Suprapubic skin (tissue), 4 donors: ENCODE results near the gene FAM187B. TPM values are rescaled to one million over a fixed set of nuclear protein-coding genes. Genes with fewer than 3 reads are reported as not detected.
A peak's percentile ranks its signal among the peaks of the same experiment; 100 is the strongest.

ENCODE experiments used
- DNase-seq, 2 donors: peaks; one replicate each; pipeline ENCODE4 v3.0.0-alpha.2; 2019; ENCODE audit warnings: low spot score in 2 of 2
- H3K27ac ChIP-seq: fragments of 200-600 bp; sonication (generic); one replicate; pipeline ENCODE4 v1.5.1; 2019
- H3K27me3 ChIP-seq: fragments of 200-600 bp; sonication (generic); one replicate; pipeline ENCODE4 v1.5.1; 2019
- H3K36me3 ChIP-seq: fragments of 200-600 bp; sonication (generic); one replicate; pipeline ENCODE4 v1.5.1; 2019
- H3K4me1 ChIP-seq: fragments of 200-600 bp; sonication (generic); one replicate; pipeline ENCODE4 v1.5.1; 2019
- H3K4me3 ChIP-seq: fragments of 200-600 bp; sonication (generic); one replicate; pipeline ENCODE4 v1.5.1; 2019; ENCODE audit warnings: mild to moderate bottlenecking
- H3K9me3 ChIP-seq: fragments of 200-600 bp; sonication (generic); one replicate; pipeline ENCODE4 v1.5.1; 2019
- EP300 ChIP-seq: sonication (generic); formaldehyde crosslinking; IDR thresholded peaks from one replicate; pipeline ENCODE4 v1.6.1; 2017; ENCODE audit warnings: antibody characterized with exemption
- POLR2A ChIP-seq, 2 donors: fragments of 450-650 bp; IDR thresholded peaks; one replicate each; pipeline ENCODE4 v1.6.1; 2017; ENCODE audit warnings: antibody characterized with exemption in 2 of 2, mild to moderate bottlenecking in 2 of 2, moderate library complexity in 2 of 2
- POLR2AphosphoS5 ChIP-seq, 3 donors: sonication (generic); formaldehyde crosslinking; IDR thresholded peaks; one replicate each; pipeline ENCODE4 v1.6.1; 2017; ENCODE audit warnings: antibody characterized with exemption in 3 of 3
- WGBS: methylation state at CpG from one replicate; pipeline ENCODE4 v1.1.5; 2018; 5-methylcytosine and 5-hydroxymethylcytosine counted together
- total RNA-seq, 4 donors: library from RNA; depleted of rRNA; stranded (reverse); fragments of >200 nt; gene quantifications; one replicate each; pipeline ENCODE4 v1.1.0, GENCODE V29; 2016
- TF ChIP-seq, protein P1 (sequence below), 2 donors: fragments of 200-600 bp in 1 of 2; fragments of 450-650 bp in 1 of 2; sonication (generic) in 1 of 2; IDR thresholded peaks; one replicate each; pipeline ENCODE4 v1.5.1; 2016 to 2019; ENCODE audit warnings: antibody characterized with exemption in 2 of 2, mild to moderate bottlenecking in 1 of 2, moderate library complexity in 1 of 2

The FAM187B gene
- not detected for total RNA-seq

DNA sequence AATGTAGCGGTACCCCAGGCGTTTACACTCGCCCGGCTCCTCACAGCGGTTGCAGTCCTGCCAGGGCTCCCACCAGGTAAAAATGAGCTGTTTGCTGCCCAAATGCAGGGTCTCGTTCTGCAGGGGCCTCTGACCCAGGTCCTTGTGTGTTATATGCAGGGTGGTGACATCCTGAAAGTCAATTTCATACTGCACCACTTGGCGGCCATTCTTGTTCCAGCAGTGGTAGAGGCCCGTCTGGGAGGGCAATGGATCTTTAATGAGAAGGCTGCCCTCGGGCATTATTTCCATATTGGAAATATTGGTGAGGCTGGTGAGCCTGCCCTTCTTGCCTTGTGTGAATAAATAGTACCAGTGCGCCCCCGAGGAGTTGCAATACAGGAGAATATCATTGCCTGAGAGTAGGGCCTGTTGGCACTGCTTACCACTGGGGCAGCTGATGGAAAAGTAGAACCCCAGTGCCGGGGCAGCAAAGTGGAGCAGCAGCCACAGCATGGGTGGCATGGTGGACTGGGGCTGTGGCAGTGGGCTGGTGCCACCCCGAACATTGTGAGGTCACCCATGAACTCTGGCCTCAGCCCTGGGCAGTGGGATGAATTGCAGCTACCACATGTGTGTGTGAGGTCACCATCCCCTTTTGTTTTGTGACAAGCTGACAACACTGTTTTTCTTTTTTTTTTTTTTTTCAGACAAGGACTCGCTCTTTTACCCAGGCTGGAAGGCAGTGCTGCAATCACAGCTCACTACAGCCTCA, at the start of gene FAM187B:
Gene FAM187B (minus strand): TSS at position 563 of the 754 bp plus-strand sequence. CDS start 59 bp downstream, at position 504.
- H3K4me3 ChIP-seq = no peak within 1 kb of the TSS
- H3K4me1 ChIP-seq = peaks cover 28% of the 10 kb centered on the region
- H3K27me3 ChIP-seq = no peaks in the 10 kb centered on the region
- H3K27ac ChIP-seq = no peak within 1 kb of the TSS
- H3K9me3 ChIP-seq = no peaks in the 10 kb centered on the region
- TF ChIP-seq POLR2A (IDR thresholded peaks at IDR 0.05) (no peak), EP300 (no peak), POLR2AphosphoS5 (IDR thresholded peaks at IDR 0.05) (no peak)
- TF ChIP-seq, protein P1, sequence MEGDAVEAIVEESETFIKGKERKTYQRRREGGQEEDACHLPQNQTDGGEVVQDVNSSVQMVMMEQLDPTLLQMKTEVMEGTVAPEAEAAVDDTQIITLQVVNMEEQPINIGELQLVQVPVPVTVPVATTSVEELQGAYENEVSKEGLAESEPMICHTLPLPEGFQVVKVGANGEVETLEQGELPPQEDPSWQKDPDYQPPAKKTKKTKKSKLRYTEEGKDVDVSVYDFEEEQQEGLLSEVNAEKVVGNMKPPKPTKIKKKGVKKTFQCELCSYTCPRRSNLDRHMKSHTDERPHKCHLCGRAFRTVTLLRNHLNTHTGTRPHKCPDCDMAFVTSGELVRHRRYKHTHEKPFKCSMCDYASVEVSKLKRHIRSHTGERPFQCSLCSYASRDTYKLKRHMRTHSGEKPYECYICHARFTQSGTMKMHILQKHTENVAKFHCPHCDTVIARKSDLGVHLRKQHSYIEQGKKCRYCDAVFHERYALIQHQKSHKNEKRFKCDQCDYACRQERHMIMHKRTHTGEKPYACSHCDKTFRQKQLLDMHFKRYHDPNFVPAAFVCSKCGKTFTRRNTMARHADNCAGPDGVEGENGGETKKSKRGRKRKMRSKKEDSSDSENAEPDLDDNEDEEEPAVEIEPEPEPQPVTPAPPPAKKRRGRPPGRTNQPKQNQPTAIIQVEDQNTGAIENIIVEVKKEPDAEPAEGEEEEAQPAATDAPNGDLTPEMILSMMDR (IDR thresholded peaks at IDR 0.05) = no peak
- H3K36me3 ChIP-seq = no peaks in the 10 kb centered on the region
- WGBS = 90% methylated on average over 13 of the region's 14 CpGs
- peak in 1 of 2 donors; percentile 70 for DNase-seq

DNA sequence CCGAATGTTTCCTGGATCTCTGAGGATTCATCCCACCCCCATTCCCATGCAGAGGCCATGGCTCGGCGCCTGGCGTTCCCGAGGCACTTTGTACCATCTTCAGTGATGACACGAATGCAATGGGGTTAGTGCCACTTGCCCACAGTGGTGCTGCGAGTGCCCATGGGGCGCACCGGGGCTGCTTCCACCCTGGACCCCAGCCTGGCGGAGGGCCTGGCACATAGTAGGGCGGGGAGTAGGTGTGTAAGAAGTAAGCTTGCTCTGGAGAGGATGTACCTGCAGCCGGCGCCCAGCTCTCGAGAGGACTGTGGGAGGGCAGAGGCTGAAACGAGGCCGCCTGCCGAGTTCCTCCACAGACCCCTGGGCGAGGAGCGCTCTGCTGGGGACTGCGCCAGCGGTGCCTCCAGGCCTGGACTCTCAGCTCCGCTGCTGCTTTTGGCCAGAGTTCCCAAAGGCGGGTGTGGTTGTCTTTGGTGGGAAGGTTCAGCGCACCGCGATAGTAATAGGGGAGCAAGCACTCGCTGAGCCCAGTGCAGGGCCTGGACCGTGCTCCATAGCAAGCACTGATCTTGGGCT, 48.3 kb upstream of the FAM187B start:
- DNase-seq = no peak
- no peak overlapping the region for H3K27ac ChIP-seq
- H3K4me3 ChIP-seq = no peak overlapping the region
- TF ChIP-seq POLR2AphosphoS5 (IDR thresholded peaks at IDR 0.05) (no peak), EP300 (no peak), POLR2A (IDR thresholded peaks at IDR 0.05) (no peak)
- TF ChIP-seq, protein P1 (IDR thresholded peaks at IDR 0.05) = no peak
- H3K27me3 ChIP-seq = no peaks in the 10 kb centered on the region
- H3K4me1 ChIP-seq = peaks cover 27% of the 10 kb centered on the region
- H3K36me3 ChIP-seq = peaks cover 77% of the 10 kb centered on the region
- H3K9me3 ChIP-seq = no peaks in the 10 kb centered on the region
- 82% methylated on average over 21 of the region's 28 CpGs for WGBS

DNA sequence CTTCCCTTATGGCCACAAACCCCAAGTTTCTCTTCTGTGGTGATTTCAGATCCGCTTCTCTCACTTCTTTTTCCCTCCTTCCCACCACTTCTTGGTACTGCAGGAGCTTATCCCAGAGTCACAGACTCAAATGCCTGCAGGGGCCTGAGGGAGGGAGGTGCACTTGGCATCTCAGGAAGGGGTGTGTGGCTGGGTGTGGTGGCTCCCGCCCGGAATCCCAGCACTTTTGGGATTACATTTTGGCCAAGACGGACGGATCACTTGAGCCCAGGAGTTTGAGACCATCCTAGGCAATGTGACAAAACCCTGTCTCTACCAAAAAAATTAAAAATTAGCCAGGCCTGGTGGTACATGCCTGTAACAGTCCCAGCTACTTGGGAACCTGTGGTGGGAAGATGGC, 45.8 kb upstream of the FAM187B start:
- no peak overlapping the region for H3K27ac ChIP-seq
- no peaks in the 10 kb centered on the region for H3K27me3 ChIP-seq
- no peak for TF ChIP-seq POLR2A (IDR thresholded peaks at IDR 0.05)
- TF ChIP-seq, protein P1 (IDR thresholded peaks at IDR 0.05) = no peak
- no peak overlapping the region for H3K4me3 ChIP-seq
- H3K36me3 ChIP-seq = peaks cover 86% of the 10 kb centered on the region
- no peak for DNase-seq
- H3K9me3 ChIP-seq = no peaks in the 10 kb centered on the region
- peaks cover 24% of the 10 kb centered on the region for H3K4me1 ChIP-seq
- 40% methylated on average over 5 of the region's 5 CpGs for WGBS

DNA sequence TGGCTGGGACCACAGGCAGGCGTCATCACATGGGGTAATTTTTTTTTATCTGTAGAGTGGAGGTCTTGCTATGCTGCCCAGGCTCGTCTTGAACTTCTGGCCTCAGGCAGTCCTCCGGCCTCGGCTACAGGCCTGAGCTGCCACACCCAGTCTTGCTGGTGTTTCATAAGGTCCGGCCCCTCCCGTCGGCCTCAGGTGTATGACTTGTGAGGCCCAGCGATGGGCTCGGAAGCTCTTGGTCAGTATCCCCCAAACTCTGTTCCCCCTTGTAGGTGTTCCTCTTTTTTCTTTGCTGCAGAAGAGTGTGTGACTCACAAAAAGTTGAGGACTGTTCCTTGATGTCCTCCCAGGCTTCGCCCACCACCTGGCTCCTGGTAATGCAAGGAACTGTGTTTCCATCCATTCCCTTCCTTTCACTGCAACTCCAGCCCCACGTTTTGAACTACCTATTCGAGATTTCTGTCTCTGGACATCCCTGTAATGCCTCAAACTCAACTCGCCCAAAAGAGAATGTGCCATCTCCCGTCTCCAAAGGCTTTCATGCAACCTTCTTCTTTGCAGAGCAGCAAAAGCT, 45.2 kb upstream of the FAM187B start:
- Histone ChIP-seq H3K27ac (no peak overlapping the region), H3K4me3 (no peak overlapping the region), H3K9me3 (no peaks in the 10 kb centered on the region), H3K27me3 (no peaks in the 10 kb centered on the region), H3K4me1 (peaks cover 24% of the 10 kb centered on the region), H3K36me3 (peaks cover 80% of the 10 kb centered on the region)
- 70% methylated on average over 12 of the region's 14 CpGs for WGBS
- TF ChIP-seq EP300 = no peak
- TF ChIP-seq POLR2A (IDR thresholded peaks at IDR 0.05) = no peak
- TF ChIP-seq, protein P1 (IDR thresholded peaks at IDR 0.05) = no peak
- TF ChIP-seq POLR2AphosphoS5 (IDR thresholded peaks at IDR 0.05) = no peak
- no peak for DNase-seq

DNA sequence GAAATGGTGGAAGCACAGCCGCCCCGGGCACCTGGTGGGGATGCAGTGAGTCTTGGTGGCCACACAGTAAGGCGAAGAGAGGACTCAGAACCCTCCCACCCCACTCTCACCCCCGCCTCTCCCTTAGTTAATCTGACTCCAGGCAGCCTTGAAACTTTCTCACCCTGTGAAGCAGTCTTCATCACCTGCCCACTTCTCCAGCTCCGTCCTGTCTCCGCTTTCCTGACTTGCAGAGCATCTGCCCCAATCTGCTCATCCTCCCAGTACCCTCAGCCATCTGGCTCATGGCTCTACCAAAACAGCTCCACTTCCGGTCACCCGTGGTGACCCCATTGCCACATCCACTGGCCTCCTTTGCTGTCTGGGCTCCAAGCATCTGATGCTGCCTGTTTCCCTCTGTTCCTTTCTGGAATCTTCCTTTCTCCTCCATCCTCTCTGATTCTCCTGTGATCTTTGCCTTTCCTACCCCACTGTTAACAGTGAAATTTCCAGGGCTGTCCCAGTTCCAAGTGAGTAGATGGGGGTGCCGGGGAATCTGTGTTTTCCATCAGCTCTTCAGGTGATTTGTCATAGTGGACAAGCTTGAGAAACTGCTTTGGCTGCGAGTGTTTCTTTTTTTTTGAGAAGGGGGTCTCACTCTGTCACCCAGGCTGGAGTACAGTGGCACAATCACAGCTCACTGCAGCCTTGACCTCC, 44.6 kb upstream of the FAM187B start:
- Histone ChIP-seq H3K36me3 (peaks cover 74% of the 10 kb centered on the region), H3K27ac (no peak overlapping the region), H3K4me3 (no peak overlapping the region), H3K4me1 (peaks cover 24% of the 10 kb centered on the region), H3K27me3 (no peaks in the 10 kb centered on the region), H3K9me3 (no peaks in the 10 kb centered on the region)
- no peak for DNase-seq
- TF ChIP-seq, protein P1 (IDR thresholded peaks at IDR 0.05) = no peak
- no peak for TF ChIP-seq POLR2A (IDR thresholded peaks at IDR 0.05)
- no peak for TF ChIP-seq EP300
- TF ChIP-seq POLR2AphosphoS5 (IDR thresholded peaks at IDR 0.05) = no peak
- 79% methylated on average over 10 of the region's 10 CpGs for WGBS
